GM19397 (cell line): ENCODE measurements around the gene SEPHS1.
"Not testable (repeated sequence)": the region's sequence is repeated elsewhere in the genome, so short reads cannot be mapped to it uniquely, and the experiment has no call there.

Experiments
- ATAC-seq: cut with Tn5 transposase; IDR thresholded peaks from one replicate; pipeline ENCODE4 v1.9.1; 2021; ENCODE audit warnings: mild to moderate bottlenecking, moderate library complexity; ENCODE audit not compliant: unreplicated experiment

Gene SEPHS1

DNA sequence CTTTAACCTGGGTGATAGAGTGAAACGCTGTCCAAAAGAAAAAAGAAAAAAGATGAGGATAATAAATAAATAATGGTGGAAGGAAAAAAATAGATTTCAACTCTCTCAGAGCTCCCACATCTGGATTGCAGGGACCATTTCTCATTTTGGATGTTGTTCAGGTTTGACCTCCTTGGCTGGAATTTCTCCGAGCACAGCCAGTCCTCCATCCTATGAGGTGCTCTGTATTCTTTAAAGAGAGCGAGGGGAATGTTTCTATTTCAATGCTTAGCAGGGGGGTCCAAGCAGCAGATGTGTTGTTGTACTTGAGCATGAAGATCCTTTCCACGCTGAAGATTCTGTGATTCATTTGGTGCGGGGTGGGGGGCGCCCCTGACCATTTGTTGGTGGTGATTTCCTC, 17.7 kb upstream of the SEPHS1 start:
- ATAC-seq, result no peak

DNA sequence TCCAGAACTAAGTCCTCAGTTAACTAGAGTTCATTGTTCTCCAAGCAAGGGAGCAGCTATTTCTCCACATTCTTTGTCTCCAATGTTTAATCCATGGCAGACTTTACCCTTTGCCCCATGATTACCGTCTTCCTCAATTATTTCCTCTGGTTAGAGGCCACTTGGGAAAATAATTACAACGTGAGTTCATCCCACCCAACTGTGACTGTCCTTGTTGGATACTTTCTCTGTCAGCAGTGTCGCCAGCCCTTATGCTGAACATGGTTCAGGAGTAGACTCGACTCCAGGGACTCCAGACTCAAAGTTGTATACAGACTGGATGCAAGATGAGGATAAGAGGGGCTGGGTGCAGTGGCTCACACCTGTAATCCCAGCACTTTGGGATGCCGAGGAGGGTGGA, 17.1 kb upstream of the SEPHS1 start:
- ATAC-seq, result no peak

DNA sequence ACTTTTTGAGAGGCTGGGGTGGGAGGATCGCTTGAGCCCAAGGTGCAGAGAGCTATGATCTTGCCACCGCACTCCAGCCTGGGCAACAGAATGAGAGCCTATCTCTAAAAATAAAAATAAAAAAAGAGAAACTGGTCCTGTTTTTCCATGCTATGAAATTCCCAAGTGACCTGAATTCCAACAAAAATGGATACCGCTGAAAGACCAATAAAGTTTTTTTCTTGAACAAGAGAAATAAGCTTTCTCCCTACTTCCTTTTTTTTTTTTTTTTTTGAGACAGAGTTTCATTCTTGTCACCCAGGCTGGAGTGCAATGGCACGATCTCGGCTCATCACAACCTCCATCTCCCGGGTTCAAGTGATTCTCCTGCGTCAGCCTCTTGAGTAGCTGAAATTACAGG, 12.5 kb upstream of the SEPHS1 start:
- no peak for ATAC-seq

DNA sequence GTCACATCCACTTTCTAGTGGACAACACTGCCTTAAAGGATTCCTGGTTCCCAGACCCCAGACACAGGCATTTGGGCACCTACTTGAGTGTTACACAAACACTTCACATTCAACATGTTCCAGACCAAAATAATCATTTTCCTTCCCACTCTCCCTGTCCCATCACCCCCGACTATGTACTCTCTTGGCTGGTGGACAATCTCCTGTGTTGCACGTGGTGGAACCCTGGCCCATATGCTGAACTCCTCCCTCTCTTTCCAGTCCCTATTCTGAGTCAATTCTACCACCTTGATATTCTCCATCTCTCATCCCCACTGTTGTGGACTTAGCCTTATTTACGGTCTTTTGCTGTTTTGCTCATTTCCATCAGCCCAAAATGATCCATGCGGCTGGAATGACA, 8.3 kb upstream of the SEPHS1 start:
- ATAC-seq, result no peak

DNA sequence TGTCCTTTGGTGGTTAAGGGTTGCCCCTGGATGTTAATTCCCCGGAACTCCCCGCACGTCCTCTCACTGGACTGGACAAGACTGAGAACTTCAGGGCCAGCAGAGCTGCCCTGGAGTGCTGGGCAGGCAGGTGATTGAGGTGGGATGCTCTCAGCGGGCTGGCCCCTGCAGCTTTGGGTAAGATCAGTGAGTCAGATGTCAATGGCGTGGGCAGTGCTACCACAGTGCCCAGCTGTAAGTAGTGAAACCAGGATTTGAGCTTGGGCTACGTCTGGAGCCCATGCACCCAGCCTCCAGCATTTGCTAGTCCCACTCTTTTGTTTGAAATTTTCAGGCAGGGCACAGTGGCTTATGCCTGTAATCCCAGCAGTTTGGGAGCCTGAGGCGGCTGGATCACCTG, 6.7 kb upstream of the SEPHS1 start:
- no peak for ATAC-seq

DNA sequence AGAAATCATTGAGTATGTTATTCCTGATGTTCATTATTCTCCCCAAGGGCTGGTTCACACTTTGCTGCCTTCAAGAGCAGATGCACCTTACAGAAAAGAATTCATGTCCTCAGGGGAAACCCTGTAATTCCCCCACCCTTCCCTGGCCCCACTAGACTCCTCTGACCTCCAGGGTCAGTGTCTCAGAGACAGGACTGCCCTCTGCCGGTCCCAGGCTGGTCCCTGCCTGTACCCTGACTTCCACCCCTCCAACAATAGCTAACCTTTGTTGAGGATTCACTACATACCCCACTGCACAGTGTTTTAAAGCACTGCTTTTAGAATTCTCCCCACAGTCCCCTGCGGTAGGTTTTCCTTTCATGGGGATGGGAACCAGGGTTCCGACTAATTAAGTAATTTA, 4.4 kb upstream of the SEPHS1 start:
- ATAC-seq, result no peak

DNA sequence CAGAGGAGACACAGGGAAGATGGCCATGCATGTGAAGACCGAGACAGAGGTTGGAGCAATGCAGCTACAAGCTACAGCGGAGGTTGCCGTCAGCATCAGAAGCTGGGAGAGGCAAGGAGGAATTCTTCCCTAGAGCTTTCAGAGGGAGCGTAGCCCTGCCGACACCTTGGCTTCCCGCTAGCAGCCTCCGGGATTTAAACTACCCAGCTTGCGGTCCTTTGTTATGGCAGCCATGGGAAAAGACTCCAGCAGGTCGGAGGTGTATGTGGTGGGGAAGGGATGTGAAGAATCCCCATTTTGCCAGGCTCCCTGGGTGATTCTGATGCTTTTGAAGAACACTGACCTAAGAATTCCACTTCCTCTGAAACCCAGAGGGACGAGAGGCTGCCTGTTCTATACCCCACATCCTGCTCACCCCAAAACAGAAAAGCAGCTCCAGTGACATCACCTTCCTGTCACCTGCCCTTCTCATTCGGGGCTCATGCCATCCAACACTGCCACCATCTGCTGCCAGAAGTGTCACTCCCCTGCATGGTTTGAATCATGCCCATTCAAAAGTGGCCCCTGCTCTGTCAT, 3.3 kb upstream of the SEPHS1 start:
- ATAC-seq, result no peak

DNA sequence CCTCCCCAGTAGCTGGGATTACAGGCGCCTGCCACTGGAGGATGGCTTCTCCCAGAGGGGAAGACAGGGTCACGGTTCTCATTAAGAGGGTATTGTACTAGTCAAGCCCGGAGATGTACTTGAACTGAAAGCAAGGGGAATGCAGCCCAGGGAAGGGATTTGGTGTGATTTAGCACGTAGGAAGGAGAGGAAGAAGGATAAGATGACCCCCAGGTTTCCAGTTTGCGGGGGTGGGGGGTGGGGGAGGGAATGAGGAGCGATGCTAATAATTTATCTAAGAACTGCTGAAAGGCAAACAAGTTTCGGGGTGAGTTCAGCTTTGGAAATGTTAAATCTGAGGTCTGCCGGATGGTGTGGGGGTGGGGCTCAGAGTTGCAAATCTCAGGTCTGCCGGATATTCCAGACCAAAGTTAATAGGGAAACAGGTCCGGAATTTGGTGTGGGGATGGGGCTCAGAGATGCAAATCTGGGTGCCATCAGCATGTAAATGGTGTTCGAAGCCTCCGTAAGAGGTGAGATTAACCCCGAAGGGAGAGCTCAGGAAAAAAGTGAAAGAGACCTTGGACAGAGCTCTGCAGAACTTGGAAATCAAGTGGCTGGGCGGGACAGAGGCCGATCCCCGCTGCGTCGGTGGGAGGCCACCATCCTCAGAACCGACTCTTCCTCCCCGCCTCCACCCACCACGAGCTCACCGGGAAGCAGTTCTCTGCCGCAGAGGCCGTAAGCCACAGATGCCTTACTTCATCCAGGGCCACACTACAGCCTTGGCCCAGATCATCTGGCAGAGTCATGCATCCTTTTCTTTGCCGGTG, 1.6 kb upstream of the SEPHS1 start:
- ATAC-seq, result no peak

DNA sequence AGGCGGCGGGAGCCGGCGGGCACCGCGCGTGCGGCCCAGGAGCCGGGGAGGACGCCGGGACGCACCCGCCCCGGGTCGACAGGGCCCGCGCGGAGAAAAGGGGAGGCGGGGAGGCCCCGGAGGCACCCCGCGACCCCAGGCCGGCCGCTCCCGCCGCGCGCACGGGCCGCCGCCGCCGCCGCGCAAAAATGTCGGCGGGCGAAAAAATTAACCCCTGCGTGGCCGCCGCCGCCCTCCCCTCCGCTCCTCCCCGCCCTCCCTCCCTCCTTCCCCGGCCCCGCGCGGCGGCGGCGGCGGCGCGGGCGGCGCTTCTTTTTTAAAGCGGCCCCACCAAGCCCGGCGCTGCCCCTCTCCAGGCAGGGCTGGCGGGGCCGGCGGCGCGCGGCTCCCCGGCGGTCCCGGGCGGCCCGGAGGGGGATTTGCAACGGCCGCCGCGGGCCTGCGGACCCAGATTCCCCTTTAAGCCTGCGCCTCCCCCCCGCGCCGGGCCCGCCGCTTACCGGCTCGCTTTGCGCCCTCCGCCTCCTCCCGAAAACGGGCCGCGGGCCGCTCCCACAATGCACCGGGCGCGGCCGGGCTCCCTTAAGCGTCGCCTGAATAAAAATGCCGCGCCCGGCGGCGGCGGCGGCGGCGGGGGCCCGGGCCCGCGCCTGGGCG, 465 bp downstream of the SEPHS1 start:
- peak; percentile 64 for ATAC-seq

DNA sequence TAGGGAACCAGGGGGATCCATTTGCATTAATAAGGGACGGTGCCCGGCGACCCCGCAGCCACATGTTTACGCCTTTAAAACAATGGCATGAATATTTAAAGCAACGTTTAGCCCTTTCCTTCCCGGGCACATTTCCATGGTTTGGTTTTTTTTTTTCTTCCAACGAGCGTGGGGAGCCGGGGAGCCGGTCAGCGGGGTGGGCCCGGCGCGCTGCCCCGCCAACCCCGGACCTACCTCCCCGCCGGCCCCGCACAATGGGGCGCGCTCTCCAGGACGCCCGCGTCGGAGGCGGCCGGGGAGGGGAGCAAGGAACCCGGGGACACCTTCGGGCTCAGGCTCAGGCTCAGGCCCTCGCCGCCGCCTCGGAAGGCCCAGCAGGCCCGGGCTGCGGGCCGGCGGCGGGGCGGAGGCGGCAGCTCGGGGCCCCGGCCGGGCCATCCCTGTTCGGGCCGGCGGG, 1.0 kb downstream of the SEPHS1 start:
- ATAC-seq, result peak; percentile 29

DNA sequence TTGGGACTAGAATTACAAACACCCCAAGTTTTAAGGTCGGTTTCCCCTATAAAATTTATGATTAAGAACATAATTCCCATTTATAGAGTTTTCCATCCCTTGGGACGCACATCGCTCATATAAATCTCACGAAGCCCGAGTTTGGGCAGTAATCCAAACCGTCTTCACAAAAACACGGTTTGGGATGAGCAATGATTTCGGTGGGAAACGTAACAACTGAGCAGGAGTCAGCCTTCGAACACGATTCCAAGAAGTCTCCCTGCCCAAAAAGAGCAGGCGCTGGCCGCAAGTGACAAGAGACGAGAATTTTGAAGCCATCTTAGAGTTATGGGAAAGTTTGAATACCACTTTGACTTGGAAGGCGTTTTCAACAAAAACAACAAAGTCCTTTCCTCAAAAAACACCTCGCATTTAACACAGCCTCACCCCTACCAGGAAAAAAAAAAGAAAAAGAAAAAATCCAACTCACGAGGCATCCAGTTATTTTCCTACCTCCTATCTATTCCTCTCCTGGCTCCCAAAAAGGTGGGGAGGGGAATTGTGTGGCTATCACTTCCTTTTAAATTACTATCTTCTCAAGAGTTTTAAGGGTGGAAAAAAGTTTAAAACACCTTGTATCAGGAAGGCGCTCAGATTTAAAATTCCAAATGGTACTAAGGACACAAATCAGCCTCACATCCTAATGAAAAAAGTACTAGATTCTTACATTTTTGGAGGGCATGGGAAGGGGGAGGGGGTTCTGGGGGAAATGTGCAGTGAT, 1.6 kb downstream of the SEPHS1 start:
- no peak for ATAC-seq

DNA sequence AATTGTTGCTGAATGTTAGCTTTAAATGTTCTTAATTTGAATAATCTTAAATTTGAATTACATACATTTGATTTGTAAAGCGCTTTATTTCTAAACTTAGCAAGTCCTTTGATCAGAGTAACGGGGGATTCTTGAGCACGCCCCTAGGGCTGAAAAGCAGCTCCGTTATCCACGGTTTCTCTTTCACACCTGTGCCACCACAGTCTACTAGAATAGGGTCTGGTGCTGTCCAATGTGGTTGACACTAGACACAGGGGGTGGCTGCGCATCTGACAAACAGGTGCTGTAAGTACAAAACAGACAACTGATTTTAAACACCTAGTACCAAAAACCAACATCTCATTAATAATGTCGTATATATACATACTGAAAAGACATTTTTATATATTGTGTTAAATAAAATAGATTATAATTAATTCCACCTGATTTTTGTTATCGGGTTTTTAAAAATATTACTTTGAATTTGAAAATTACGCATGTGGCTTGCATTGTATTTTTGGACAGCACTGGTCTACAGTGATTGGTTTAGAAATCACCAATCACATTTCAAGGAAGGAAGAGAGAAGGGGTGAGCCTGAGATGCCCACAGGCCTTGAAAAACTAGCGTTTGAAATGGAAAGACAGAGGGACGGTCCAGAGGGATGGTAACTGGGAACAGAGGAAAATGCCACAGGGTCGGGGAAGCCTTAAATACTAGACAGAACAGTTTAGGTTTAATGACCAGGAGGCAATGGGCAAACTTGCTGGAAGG, 7.3 kb downstream of the SEPHS1 start:
- ATAC-seq, result peak; percentile 89

DNA sequence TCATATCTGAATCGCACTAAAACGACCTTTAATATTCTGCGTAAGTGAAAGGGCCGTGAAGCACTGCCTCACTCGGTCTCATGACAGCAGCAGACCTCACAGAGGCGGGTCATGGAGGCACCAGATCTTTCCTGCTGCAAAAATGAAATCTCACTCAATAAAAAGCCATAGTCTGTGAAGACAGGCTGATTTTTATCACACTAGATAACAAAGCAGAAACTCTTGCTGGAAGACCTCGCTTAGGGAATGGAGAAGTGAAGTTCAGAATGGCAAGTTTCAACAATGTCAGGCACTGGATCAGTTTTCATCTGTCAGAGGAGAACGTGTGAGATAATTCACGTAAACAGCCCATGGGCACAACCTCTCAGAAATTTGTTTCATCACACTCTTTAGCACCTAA, 8.0 kb downstream of the SEPHS1 start:
- peak; percentile 13 for ATAC-seq

DNA sequence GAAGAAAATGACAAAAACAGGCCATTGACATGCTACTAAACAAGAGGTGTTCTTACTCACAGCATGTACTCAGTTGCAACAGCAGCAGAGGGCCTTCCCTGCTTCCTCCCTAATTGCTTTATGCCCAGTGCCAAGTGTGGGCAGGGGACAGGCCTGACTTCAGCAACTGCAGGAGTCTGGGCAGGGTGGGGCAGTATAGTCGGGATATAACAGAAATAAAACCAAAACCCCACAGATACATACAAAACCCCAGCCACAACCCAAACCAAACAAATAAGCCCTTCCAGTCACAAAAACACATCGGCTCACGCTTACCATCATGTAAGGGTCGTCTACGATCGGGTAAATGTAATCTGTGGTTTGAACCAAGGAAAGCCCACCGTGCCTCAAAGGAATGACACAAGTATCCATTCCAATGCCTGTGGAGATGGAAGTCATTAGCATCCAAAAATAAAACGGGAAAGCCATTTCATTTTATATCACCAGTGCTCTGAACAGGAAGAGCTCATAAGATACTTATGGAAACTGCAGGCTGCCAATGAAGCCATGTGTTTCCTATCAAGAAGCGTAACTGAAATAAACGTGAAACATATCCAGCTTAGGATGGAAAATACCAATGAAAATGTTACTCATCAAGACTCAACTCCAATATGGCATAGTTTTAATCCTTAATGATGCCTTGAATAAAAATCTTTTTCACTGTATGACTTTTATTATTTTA, 9.5 kb downstream of the SEPHS1 start:
- ATAC-seq, result no peak

DNA sequence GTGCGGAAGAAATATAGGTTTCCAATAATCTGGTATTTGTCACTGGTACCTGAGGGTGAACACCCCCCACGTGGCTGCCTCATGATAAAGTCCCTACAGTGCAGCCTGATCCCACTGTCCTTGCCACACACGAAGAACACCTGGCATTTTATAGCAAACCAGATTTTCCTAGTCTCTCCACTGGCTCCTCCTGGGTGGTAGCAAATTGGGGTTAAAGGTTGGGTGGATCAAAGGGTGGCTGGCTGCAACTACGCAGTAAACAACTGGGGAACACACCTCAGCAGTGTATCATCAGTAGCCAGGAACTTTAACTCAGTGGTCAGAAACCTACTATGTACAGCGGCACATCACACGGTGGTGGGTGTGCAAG, 10.3 kb downstream of the SEPHS1 start:
- no peak for ATAC-seq

DNA sequence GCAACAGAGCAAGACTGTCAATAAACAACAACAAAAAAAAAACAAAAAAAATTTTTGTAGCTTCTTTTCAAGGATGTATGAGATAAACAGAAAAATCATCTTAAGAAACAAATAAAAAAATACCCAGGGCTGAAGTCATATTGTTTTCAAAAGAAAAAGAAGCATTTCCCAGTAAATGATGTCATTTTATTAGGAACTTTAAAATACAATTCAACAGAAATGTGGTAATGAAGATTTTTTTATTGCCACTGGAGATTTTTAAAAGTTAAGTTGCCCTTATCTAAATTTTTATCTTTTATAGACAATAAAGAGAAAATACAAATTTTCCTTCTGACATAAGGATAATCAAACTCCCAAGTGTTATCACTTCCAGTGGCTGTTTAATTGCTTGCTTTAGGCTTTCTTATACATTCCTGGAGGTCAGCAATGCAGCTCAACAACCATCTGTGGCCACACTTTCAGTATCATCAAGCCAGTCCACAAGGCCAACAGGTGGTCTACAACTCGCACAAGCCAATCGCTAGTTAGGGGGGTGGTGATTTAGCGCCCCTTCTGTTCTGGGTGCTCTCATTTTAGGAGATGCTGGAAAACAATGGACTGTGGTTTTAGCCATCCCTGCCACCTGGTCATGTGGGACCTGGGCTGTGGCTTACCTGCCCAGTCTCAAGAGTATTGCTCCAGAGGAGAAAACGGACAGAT, 10.8 kb downstream of the SEPHS1 start:
- ATAC-seq, result no peak

DNA sequence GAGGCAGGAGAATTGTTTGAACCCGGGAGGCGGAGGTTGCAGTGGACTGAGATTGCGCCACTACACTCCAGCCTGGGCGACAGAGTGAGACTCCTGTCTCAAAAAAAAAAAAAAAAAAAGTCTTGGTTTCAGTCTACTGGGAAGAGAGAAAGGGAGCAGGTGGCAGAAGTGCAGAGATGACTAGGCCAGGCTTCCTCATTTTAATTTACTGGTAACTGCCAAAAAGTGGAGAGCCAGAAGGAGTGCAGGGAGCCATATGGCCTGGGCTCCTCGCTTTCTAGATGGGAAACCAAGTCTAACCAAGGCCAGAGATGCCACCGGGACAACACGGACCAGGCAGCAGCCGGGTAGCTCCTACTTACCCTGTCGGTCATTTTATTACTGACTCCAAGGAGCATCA, 12.2 kb downstream of the SEPHS1 start:
- ATAC-seq, result no peak

DNA sequence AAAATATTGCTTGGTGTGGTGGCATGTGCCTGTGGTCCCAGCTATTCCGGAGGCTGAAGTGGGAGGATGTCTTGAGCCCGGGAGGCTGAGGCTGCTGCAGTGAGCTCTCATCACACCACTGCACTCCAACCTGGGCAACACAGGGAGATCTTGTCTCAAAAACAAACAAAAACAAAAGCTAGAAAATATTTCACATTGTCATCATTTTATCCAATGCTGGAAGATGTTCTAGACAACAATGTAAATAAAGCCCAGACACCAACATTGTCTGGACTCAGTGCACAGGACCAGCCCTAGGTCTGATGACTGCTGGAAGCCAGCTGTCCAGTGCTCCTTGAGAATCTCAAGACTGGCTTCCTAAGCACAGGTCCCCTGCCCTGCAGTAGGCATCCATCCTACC, 13.5 kb downstream of the SEPHS1 start:
- no peak for ATAC-seq

DNA sequence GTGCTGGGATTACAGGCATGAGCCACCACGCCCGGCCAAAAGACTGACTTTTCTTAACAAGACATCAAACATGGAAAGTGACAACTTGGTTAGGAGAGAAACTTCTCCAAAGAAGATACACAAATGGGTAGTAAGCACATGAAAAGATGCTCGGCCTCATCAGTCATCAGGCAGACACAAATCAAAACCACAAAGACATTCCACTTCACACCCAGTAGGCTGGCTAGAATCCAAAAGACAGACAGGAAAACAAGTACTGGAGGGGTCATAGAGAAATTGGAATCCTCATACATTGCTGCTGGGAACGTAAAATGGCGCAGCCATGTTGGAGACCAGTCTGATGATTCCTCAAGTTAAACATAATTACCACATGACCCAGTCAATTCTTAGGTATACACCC, 16.4 kb downstream of the SEPHS1 start:
- no peak for ATAC-seq

DNA sequence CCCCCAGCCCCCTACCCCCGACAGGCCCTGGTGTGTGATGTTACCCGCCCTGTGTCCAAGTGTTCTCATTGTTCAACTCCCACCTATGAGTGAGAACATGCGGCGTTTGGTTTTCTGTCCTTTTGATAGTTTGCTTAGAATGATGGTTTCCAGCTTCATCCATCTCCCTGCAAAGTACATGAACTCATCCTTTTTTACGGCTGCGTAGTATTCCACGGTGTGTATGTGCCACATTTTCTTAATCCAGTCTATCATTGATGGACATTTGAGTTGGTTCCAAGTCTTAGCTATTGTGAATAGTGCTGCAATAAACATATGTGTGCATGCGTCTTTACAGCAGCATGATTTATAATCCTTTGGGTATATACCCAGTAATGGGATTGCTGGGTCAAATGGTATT, 17.1 kb downstream of the SEPHS1 start:
- ATAC-seq, result not testable (repeated sequence)
